ENCODE data around the gene RNF208. TPM values are rescaled to one million over a fixed set of nuclear protein-coding genes. Genes with fewer than 3 reads are reported as not detected.

Gene RNF208
- total RNA-seq, 2 experiments from 2014 or later = 8.0 to 10.4 TPM

DNA sequence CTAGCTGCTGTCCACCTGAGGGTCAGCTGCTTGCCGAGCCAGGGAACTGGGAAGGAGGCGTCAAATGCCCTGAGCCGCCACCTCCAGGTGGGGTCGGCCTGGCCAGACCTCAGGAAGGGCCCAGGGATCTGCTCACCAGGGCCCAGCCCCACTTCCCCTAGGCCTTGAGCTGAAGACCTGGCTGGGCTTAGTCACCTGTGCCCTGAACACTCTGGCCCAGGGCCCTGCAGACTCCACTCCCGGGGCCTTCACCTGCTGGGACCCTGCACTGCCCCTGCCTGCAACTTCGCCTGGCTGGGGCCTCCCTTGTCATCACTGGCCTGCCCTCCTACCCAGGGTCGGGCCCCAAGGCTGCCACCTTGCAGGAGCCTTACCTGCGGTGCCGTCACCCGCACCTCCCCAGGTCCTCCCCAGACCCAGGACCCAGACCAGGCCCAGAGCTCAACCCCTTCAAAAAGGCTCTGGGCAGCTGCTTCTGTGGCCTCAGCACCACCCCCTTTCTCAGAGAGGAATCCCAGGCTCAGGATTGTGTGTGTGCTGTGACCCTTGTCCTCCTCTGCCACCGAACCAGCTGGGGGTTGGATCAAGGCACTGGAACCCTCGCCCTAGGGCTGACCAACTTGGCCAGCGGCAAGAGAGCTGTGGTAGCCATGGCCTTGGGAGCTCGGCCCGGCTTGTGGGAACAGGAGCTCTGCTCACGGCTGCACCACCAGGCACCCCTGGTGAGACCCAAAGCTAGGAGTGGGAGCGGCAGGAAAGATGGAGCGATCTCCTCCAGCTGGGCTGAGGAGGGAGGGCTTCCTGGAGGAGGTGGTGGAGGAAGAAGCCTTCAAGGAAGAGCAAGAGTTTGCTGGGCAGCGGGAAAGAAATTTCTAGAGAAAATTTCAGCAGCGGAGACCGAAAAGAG lies 31.9 kb upstream of the RNF208 start:
- no peak for DNase-seq
- CTCF ChIA-PET = interaction anchor here (0.9 to 2.5 kb wide), 6 partner anchors 13 to 169 kb away, joined by 3 to 19 read pairs (median 4); partner anchors contain the start of genes EXD3, NOXA1, RNF224 and TUBB4B
- H3K27ac Mint-ChIP-seq = peak overlapping the region; percentile 69

DNA sequence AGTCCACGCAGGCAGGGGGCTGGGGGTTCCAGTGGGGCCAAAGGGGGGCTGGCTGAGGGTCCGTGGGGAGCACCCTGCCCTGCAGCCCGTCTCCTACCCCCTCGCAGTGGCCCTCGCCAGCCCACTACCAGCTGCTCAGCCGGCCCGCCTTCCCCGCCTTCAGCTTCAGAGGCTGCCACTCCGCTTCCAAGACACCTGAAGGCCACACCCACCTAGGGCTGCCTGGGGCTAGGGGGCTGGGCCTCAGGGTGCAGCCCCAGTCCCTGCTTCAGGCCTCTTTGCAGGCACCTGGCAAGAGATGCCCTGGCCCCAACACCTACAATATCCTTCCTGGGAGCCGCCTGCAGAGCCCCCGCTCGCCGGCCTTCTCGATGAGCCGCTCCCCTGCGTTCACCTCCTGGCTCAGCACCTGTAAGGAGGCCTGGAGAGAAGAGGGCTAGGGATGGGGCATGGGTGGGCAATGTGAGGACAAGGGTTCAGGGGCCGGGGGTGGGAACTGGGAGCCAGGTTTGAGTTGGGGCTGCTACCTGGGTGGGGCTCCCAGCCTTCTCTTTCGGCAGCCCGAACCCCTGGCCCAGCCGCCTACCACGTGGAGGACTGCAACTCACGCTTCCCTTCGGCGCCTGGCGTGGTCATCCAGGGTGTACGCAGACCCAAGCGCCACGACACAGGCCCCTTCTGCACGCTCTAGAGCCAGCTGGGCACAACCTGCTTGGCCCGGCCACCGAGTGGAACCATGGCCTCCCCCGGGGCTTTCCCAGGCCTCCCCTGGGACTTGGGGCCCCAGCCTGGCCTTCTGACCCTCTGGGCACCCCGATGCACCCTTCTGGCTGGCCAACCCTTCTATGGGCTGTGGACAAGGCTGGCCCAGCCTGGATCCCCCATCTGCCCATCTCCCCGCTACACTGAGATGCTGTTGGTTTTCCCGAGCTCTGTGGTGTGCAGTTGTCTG lies 30.8 kb upstream of the RNF208 start:
- ChIA-PET POLR2A (interaction anchor here (7.2 kb wide), 1 partner anchor 12 kb away, joined by 113 read pairs; the partner anchor contains the start of gene TUBB4B), CTCF (interaction anchor here (1.0 to 2.5 kb wide), 2 partner anchors 16 to 26 kb away, joined by 3 to 19 read pairs; partner anchors contain the start of gene RNF224)
- ATAC-seq (no peak), DNase-seq (no peak)
- Mint-ChIP-seq H3K27ac (no peak overlapping the region), H3K27me3 (no peaks in the 10 kb centered on the region), H3K4me1 (ENCODE audit: low read depth) (peaks cover 14% of the 10 kb centered on the region), H3K9me3 (no peaks in the 10 kb centered on the region), H3K36me3 (ENCODE audit: low read depth) (peaks cover 10% of the 10 kb centered on the region), H3K4me3 (no peak overlapping the region)
- TF ChIP-seq, protein P1, sequence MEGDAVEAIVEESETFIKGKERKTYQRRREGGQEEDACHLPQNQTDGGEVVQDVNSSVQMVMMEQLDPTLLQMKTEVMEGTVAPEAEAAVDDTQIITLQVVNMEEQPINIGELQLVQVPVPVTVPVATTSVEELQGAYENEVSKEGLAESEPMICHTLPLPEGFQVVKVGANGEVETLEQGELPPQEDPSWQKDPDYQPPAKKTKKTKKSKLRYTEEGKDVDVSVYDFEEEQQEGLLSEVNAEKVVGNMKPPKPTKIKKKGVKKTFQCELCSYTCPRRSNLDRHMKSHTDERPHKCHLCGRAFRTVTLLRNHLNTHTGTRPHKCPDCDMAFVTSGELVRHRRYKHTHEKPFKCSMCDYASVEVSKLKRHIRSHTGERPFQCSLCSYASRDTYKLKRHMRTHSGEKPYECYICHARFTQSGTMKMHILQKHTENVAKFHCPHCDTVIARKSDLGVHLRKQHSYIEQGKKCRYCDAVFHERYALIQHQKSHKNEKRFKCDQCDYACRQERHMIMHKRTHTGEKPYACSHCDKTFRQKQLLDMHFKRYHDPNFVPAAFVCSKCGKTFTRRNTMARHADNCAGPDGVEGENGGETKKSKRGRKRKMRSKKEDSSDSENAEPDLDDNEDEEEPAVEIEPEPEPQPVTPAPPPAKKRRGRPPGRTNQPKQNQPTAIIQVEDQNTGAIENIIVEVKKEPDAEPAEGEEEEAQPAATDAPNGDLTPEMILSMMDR (IDR thresholded peaks at IDR 0.05) = no peak
- intact Hi-C loops (cut with micrococcal nuclease) = no loop called here

More for the DNA sequence above, 31.9 kb upstream of the RNF208 start:
- H3K9me3 Mint-ChIP-seq = no peaks in the 10 kb centered on the region
- peaks cover 14% of the 10 kb centered on the region for H3K4me1 Mint-ChIP-seq (ENCODE audit: low read depth)
- H3K4me3 Mint-ChIP-seq = peak overlapping the region; percentile 83
- intact Hi-C loops (cut with micrococcal nuclease) = no loop called here
- POLR2A ChIA-PET = interaction anchor here (0.8 to 7.2 kb wide), 4 partner anchors 10 to 56 kb away, joined by 3 to 113 read pairs (median 4); partner anchors contain the start of genes RNF224 and TUBB4B
- TF ChIP-seq, protein P1 (IDR thresholded peaks at IDR 0.05) = no peak
- H3K27me3 Mint-ChIP-seq = no peaks in the 10 kb centered on the region
- H3K36me3 Mint-ChIP-seq (ENCODE audit: low read depth) = peaks cover 10% of the 10 kb centered on the region
- no peak for ATAC-seq

GRCh38 chr9:137251490-137252268 lies 29.6 kb upstream of the RNF208 start:
- Mint-ChIP-seq H3K27me3 (no peaks in the 10 kb centered on the region), H3K36me3 (ENCODE audit: low read depth) (peaks cover 6% of the 10 kb centered on the region), H3K27ac (no peak overlapping the region), H3K4me3 (no peak overlapping the region), H3K9me3 (no peaks in the 10 kb centered on the region), H3K4me1 (ENCODE audit: low read depth) (peaks cover 10% of the 10 kb centered on the region)
- POLR2A ChIA-PET = interaction anchor here (0.6 to 7.2 kb wide), 2 partner anchors 11 to 88 kb away, joined by 3 to 113 read pairs; partner anchors contain the start of gene TUBB4B
- TF ChIP-seq, protein P1 (IDR thresholded peaks at IDR 0.05) = no peak
- CTCF ChIA-PET = no interaction called here
- ATAC-seq (no peak), DNase-seq (no peak)
- intact Hi-C loops (cut with micrococcal nuclease) = no loop called here

- H3K27ac Mint-ChIP-seq = no peak within 1 kb of the TSS
- no peak within 1 kb of the TSS for H3K4me3 Mint-ChIP-seq
- TF ChIP-seq, protein P1 (IDR thresholded peaks at IDR 0.05) = no peak
- ChIA-PET POLR2A (interaction anchor here (0.6 to 7.2 kb wide), 2 partner anchors 10 to 88 kb away, joined by 3 to 113 read pairs; partner anchors contain the start of gene TUBB4B), CTCF (no interaction called here)
- ATAC-seq (no peak), DNase-seq (no peak)
- H3K27me3 Mint-ChIP-seq = no peaks in the 10 kb centered on the region
- H3K36me3 Mint-ChIP-seq (ENCODE audit: low read depth) = peaks cover under 1% of the 10 kb centered on the region
- H3K4me1 Mint-ChIP-seq (ENCODE audit: low read depth) = peaks cover 4% of the 10 kb centered on the region
- intact Hi-C loops (cut with micrococcal nuclease) = no loop called here
- H3K9me3 Mint-ChIP-seq = no peaks in the 10 kb centered on the region
These were observed 29.1 kb upstream of the RNF208 start, which contains the start of gene STPG3 for GRCh38 chr9:137251194-137251461. TSS of gene STPG3 (plus strand) at chr9:137251286. CDS start at chr9:137251287, 1 bp downstream.
